Body of pancreas (tissue), 4 donors: Measurements from ENCODE around the gene MYLK.

Source experiments
- POLR2A ChIP-seq, 3 donors: fragments of 450-650 bp; IDR thresholded peaks; one replicate each; pipeline ENCODE4 v1.6.1; 2016; ENCODE audit warnings: antibody characterized with exemption in 3 of 3, mild to moderate bottlenecking in 2 of 3
- TF ChIP-seq, protein P1 (sequence below), 7 experiments: fragments of 450-650 bp in 4 of 7; fragments of 200-600 bp in 3 of 7; sonication (generic) in 3 of 7; IDR thresholded peaks; one replicate each; pipeline ENCODE4 v1.5.1; 2016 to 2019; ENCODE audit warnings: antibody characterized with exemption in 7 of 7

DNA sequence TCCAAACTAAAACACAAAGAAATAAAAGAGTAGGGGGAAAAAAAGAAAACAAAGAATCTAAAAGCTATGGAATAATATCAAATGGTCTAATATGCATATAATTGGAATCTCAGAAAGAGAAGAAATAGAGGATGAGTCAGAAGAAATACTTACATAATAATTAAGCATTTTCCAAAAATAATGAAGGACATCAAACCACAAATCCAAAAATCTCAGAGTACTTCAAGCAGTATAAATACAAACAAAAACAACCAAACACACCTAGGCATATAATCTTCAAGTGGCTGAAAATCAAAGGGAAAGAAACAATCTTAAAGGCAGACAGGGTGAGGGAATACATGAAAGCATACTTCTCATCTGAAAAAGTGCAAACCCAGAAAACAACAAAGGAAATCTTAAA lies 46.3 kb downstream of the MYLK start:
- TF ChIP-seq, protein P1, sequence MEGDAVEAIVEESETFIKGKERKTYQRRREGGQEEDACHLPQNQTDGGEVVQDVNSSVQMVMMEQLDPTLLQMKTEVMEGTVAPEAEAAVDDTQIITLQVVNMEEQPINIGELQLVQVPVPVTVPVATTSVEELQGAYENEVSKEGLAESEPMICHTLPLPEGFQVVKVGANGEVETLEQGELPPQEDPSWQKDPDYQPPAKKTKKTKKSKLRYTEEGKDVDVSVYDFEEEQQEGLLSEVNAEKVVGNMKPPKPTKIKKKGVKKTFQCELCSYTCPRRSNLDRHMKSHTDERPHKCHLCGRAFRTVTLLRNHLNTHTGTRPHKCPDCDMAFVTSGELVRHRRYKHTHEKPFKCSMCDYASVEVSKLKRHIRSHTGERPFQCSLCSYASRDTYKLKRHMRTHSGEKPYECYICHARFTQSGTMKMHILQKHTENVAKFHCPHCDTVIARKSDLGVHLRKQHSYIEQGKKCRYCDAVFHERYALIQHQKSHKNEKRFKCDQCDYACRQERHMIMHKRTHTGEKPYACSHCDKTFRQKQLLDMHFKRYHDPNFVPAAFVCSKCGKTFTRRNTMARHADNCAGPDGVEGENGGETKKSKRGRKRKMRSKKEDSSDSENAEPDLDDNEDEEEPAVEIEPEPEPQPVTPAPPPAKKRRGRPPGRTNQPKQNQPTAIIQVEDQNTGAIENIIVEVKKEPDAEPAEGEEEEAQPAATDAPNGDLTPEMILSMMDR (IDR thresholded peaks at IDR 0.05): no peak
- TF ChIP-seq POLR2A (IDR thresholded peaks at IDR 0.05): no peak
